Measurements from ENCODE around the gene CYTH3. TPM values are rescaled to one million over a fixed set of nuclear protein-coding genes. Genes with fewer than 3 reads are reported as not detected.

The CYTH3 gene
- total and polyA plus RNA-seq, 9 of the 15 experiments (the other 6 are each of a cell fraction or from before 2014, with no cell fraction given): 0.25 to 15.2 (median 11.4) TPM

DNA sequence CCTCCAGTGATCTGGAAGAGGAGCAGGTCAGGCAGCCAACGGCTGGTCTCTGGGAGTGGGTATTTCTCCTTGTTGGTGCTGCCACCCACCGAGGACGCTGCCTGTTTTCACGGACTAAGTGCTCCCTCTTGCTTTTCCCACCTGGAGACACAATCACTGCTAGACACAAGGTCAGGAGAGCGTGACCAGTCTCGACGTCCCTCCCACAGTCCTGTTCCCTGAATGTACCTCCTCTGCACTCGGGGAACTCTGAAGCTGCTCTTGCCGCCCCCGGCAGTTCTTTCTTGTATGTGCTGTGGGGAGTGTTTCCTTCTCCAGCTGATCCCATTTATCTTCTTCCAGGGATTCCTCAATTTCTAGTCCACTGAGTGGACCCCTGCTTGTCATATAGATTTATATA is 89.4 kb downstream of the CYTH3 start:
- in situ Hi-C loops (cut with MboI) (no loop called here), intact Hi-C loops (cut with micrococcal nuclease) (no loop called here)
- 73% methylated on average over 10 of the region's 10 CpGs for WGBS (ENCODE audit: insufficient coverage, low coverage, missing lambda C conversion rate)
- CTCF ChIA-PET (ENCODE audit: low intra/inter-chr PET ratio): no interaction called here
- Histone ChIP-seq H4K20me1 (replicated peaks; ENCODE audit: control insufficient read depth, insufficient read depth, low read length) (no peaks in the 10 kb centered on the region), H3K36me3 (ENCODE audit: control insufficient read depth, insufficient read depth, low read length) (peaks cover 14% of the 10 kb centered on the region; the same call in 2 of the 3 replicates), H3K27ac (ENCODE audit: extremely low read depth, low read depth, low read length) (no peak overlapping the region), H3K9me1 (ENCODE audit: control insufficient read depth, insufficient read depth, low read length) (no peaks in the 10 kb centered on the region), H3K4me2 (ENCODE audit: insufficient read depth, low read length) (no peak overlapping the region), H3K27me3 (ENCODE audit: control insufficient read depth in 2 of 2, insufficient read depth in 2 of 2, low read length in 2 of 2) (no peaks in the 10 kb centered on the region), H3K4me3 (no peak overlapping the region), H3K79me2 (ENCODE audit: control insufficient read depth, insufficient read depth, low read length) (no peaks in the 10 kb centered on the region), H2AFZ (ENCODE audit: low read depth, low read length) (no peak overlapping the region), H3K4me1 (replicated peaks in 1 of 2; ENCODE audit: control insufficient read depth in 2 of 2, insufficient read depth in 2 of 2, low read length in 2 of 2) (no peaks in the 10 kb centered on the region; a peak in 1 of 5 replicates), H3K9me3 (replicated peaks; ENCODE audit: control insufficient read depth, insufficient read depth, low read depth, low read length) (no peaks in the 10 kb centered on the region), H3K9ac (ENCODE audit: insufficient read depth in 1 of 2, low read depth in 2 of 2, low read length in 2 of 2) (no peak overlapping the region)
- FAIRE-seq: no peak
- no peak for DNase-seq (ENCODE audit: extremely low read depth in 1 of 4, low spot score in 3 of 4)
- no peak for ATAC-seq
- POLR2A ChIA-PET: interaction anchor here (1.0 kb wide), 2 partner anchors 11 to 21 kb away, joined by 3 to 4 read pairs; no protein-coding TSS in a partner anchor
- TF ChIP-seq HNRNPH1 (optimal IDR thresholded peaks at IDR 0.05; ENCODE audit: low read depth, low read length) (no peak), MAFK (IDR thresholded peaks at IDR 0.05; ENCODE audit: low read length) (no peak)
- TF ChIP-seq, protein P1, sequence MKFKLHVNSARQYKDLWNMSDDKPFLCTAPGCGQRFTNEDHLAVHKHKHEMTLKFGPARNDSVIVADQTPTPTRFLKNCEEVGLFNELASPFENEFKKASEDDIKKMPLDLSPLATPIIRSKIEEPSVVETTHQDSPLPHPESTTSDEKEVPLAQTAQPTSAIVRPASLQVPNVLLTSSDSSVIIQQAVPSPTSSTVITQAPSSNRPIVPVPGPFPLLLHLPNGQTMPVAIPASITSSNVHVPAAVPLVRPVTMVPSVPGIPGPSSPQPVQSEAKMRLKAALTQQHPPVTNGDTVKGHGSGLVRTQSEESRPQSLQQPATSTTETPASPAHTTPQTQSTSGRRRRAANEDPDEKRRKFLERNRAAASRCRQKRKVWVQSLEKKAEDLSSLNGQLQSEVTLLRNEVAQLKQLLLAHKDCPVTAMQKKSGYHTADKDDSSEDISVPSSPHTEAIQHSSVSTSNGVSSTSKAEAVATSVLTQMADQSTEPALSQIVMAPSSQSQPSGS (CRISPR knock-in tag; IDR thresholded peaks at IDR 0.05): no peak
- BruUV-seq (replicated peaks): no TSS peak

DNA sequence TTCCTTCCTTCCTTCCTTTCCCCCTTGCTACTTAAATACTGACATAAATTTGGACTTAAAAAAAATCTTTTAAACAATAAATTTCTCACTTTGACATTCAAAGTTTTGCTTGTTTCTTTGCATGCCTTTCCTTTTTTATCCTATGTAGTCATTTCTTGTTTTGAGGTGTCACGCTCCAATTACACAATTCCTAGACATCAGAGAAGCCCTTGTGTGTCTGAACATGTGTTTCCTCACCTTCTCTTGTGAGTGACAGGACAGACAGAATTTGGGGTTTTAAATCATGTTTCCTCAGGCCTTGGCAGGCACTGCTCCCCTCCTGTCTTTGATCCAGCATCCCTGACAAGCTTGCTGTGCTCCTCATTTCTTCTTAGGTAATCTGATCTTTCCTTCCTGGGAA is 91.3 kb downstream of the CYTH3 start:
- FAIRE-seq (no peak), DNase-seq (ENCODE audit: extremely low read depth in 1 of 4, low spot score in 3 of 4) (no peak), ATAC-seq (no peak)
- Histone ChIP-seq H3K79me2 (ENCODE audit: control insufficient read depth, insufficient read depth, low read length) (no peaks in the 10 kb centered on the region), H3K27ac (ENCODE audit: extremely low read depth, low read depth, low read length) (no peak overlapping the region), H4K20me1 (replicated peaks; ENCODE audit: control insufficient read depth, insufficient read depth, low read length) (no peaks in the 10 kb centered on the region), H3K4me2 (ENCODE audit: insufficient read depth, low read length) (no peak overlapping the region), H3K36me3 (ENCODE audit: control insufficient read depth, insufficient read depth, low read length) (peaks cover 13% of the 10 kb centered on the region; the same call in 2 of the 3 replicates), H3K4me3 (no peak overlapping the region), H2AFZ (ENCODE audit: low read depth, low read length) (no peak overlapping the region), H3K9me3 (replicated peaks; ENCODE audit: control insufficient read depth, insufficient read depth, low read depth, low read length) (no peaks in the 10 kb centered on the region), H3K4me1 (replicated peaks in 1 of 2; ENCODE audit: control insufficient read depth in 2 of 2, insufficient read depth in 2 of 2, low read length in 2 of 2) (no peaks in the 10 kb centered on the region; a peak in 1 of 5 replicates), H3K9me1 (ENCODE audit: control insufficient read depth, insufficient read depth, low read length) (no peaks in the 10 kb centered on the region), H3K27me3 (ENCODE audit: control insufficient read depth in 2 of 2, insufficient read depth in 2 of 2, low read length in 2 of 2) (no peaks in the 10 kb centered on the region), H3K9ac (ENCODE audit: insufficient read depth in 1 of 2, low read depth in 2 of 2, low read length in 2 of 2) (no peak overlapping the region)
- ChIA-PET POLR2A (no interaction called here), CTCF (ENCODE audit: low intra/inter-chr PET ratio) (no interaction called here)
- in situ Hi-C loops (cut with MboI): no loop called here
- no TSS peak for BruUV-seq (replicated peaks)
- 60% methylated on average over 1 of the region's 1 CpG for WGBS (ENCODE audit: insufficient coverage, low coverage, missing lambda C conversion rate)
- intact Hi-C loops (cut with micrococcal nuclease): no loop called here
- TF ChIP-seq PHF8 (IDR thresholded peaks at IDR 0.05; ENCODE audit: borderline replicate concordance, low read length): no peak
- TF ChIP-seq ELF4 (CRISPR knock-in tag; IDR thresholded peaks at IDR 0.05): no peak
- no peak for TF ChIP-seq NFYB (IDR thresholded peaks at IDR 0.05; ENCODE audit: extremely low read depth, insufficient read length)
- TF ChIP-seq SAP30 (IDR thresholded peaks at IDR 0.05; ENCODE audit: borderline replicate concordance, insufficient read depth, low read depth, low read length, poor library complexity, severe bottlenecking): no peak
- TF ChIP-seq, protein P2, sequence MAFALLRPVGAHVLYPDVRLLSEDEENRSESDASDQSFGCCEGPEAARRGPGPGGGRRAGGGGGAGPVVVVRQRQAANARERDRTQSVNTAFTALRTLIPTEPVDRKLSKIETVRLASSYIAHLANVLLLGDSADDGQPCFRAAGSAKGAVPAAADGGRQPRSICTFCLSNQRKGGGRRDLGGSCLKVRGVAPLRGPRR (CRISPR knock-in tag; IDR thresholded peaks at IDR 0.05): no peak
- TF ChIP-seq STAT5A (IDR thresholded peaks at IDR 0.05; ENCODE audit: borderline replicate concordance, low read length): no peak
- no peak for TF ChIP-seq POLR2G (IDR thresholded peaks at IDR 0.05; ENCODE audit: low read depth, low read length)
- TF ChIP-seq E2F3 (CRISPR knock-in tag; IDR thresholded peaks at IDR 0.05): no peak
- TF ChIP-seq ZNF431 (CRISPR knock-in tag; IDR thresholded peaks at IDR 0.05): no peak
- no peak for TF ChIP-seq ZNF75A (CRISPR knock-in tag; IDR thresholded peaks at IDR 0.05)
- TF ChIP-seq MAFK (IDR thresholded peaks at IDR 0.05; ENCODE audit: low read length): no peak
- TF ChIP-seq SRF (CRISPR knock-in tag; IDR thresholded peaks at IDR 0.05): no peak
- TF ChIP-seq ZFP36 (IDR thresholded peaks at IDR 0.05; ENCODE audit: low read depth, low read length, partially characterized antibody): no peak
- TF ChIP-seq ZNF263 (CRISPR knock-in tag; IDR thresholded peaks at IDR 0.05; ENCODE audit: borderline replicate concordance): no peak

Data from K562 (cell line).